GM18526 (cell line): Measurements from ENCODE around the gene RBM41.

Experiments
- POLR2A ChIP-seq: IDR thresholded peaks from 3 replicates; pipeline ENCODE4 v1.6.1; 2011; ENCODE audit not compliant: insufficient read length; ENCODE audit errors: extremely low read depth

Gene RBM41

DNA sequence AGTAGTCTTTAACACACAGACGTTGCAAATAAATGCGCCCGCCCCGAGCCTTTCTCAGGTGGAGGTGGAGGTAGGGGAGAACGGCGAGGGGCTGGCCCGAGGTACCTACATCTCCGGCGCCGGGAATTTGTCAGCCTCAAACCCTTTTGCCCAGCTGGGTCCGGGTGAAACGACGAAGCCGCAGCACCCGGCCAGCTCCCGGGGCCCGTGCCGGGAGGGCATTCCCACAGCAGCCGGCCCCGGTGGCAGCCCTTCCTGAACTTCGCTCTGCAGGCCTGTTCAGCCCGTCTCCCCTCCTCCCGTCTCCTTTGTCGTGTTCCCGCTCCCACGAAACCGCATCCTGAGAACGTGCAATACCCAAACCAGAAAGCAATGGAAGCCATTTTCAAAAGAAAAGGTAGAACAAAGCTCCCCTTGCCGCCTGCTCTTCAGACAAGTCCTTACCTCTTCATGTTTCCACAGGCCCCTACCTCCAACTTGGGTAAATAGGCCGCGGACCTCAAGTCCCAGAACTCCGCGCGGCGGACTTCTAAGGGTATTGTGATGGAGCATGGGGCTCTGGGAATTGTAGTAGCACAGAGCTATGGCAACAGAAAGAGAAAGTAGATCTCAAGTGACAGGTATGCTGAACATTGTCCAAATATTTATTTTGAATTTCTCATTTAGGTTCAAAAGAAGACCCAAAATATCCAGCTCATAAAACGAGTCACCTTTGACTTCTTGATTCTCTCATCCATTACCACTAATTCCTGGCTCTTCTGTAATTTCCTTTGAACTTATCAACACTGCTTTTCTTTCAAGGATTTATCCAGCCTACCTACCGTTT, at the start of gene RBM41:
TSS of gene RBM41 (minus strand) at position 501 of the 826 bp plus-strand sequence. CDS start at position 452, 49 bp downstream.
- no peak for TF ChIP-seq POLR2A

DNA sequence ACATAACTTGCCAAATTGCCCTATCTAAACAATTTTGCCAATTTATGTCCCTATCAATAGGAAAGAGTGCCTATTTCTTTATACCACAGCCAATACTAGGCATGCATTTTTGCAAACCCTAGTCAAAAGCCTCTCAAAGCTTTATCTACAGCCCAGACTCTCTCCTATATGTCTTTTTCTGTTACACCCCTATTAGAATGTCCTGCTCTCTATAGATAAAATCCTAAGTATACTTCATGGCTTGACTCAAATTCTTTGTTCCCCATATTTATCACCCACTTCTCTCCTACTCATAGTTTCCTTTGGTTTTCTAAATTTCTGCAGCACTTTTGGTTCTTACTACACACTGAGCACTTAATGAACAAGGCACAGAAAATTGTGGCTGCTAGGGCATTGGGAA, 49.6 kb upstream of the RBM41 start:
- TF ChIP-seq POLR2A, result no peak

DNA sequence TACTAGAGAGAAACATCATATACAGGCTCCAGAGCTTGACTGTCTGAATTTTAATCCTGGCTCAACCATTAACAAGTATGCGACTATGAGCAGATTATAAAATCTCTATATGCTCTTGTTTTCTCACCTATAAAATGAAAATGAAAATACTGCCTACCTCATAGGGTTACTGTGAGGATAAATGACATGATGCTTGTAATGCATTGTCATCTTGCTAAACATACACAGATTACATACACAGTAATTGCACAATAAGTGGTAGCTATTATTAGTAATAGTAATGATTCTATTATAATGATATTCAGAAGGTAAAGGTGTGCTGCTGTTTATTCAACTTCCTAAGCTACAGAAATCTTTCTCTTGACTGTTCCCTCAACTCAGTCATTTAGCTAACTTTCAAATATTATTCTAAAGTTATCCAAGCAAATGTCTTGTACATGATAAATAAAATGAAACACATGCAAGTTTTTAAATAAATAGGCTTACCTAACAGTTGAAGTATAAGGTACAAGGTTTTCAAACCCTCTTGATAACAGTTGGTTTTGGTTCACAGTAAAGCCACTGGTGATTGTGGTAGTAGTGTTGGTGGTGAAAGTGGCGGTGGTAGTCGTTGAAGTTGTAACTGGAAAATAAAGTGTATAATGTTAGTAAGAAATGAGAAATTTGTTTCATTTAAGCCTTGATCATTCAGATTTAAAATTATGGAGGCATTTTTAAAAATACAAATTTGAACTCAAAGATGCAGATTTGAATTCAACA, 48.7 kb upstream of the RBM41 start:
- TF ChIP-seq POLR2A, result no peak

DNA sequence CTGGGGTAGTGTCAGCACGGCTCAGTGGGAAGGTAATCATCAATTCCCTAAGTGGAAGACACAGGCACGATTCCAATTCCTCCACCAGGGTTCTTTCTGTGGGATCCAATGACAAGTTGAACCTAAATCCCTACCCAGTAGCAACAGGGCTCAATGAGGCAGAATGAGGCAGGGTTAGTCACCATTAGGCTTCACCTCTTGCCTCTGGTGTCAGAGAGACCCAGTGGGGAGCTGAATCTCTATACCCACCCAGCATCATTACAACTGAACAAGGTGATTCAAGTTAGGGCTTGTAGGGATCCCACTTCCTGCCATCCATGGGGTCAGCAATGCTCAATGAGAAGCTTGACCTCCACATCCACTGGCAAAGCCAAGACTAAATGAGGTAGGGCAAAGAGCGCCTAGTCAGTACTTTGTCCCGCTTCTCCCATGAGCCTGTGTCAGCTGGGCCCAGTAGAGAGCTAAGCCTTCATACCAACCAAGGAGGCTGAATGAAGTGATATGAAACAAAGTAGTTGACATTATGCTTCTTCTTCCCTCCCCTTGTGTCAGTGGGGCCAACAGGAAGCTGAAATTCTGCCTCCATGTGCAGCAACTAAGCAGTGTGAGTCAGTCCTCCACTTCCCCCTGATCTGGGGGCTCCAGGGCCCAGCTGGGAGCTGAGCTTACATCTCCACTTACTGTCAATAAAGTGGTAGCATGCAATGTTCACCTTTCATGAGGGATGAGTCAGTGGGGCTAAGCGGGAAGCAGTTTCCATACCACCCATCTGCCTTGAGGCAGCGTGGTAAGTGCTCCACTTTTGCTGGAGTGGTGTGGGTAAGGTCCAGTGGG, 36.4 kb upstream of the RBM41 start:
- TF ChIP-seq POLR2A, result no peak

DNA sequence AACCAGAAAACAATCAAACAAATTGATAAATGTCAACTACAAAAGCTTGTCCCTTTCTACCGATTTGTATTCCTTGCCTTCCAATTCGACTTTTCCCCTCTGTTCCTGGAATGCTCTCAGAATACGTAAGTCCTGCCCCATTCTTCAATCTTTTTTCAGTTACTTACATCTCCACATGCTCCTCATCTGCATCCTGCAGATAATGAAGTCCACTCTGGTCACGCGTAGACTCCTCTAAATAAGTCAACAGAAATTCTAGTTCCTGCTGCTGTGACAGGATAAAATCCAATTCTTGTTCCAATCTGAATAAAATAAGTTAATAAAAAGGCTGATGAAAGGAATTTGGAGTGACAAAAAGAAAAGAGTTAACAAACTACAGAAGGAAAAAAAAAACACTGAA, 34.4 kb upstream of the RBM41 start:
- TF ChIP-seq POLR2A, result no peak

DNA sequence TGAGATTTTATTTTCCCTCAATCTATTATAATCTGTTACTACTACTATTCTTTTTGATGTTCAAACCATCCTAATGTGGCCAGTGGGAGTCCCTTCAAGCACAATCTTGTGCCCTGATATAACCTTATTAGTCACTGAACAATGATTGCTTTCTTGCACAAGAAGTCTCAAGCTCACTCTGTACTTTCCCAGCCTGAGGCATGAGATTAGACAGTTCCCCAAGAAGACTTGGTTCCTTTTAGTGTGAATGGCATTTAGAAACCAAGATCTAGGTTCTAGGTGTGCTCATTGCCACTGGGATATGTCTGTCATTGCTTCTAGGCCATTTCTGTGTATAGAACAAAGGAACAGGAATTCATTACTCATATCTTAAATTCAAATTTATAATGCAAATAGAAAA, 28.0 kb upstream of the RBM41 start:
- TF ChIP-seq POLR2A, result no peak

DNA sequence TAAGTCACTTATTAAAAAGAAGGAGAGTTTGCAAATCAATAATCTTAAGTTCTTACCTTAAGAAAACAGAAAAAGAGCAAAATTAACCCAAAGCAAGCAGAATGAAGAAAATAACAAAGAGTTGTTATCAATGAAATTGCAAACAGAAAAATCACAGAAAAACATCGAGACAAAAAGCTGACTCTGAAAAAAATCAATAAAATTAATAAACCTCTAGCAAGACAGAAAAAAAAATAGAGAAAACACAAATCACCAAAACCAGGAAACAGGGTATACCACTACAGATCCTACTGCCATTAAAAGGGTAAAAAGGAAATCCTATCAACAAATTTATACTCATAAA, 17.3 kb upstream of the RBM41 start:
- TF ChIP-seq POLR2A, result no peak

DNA sequence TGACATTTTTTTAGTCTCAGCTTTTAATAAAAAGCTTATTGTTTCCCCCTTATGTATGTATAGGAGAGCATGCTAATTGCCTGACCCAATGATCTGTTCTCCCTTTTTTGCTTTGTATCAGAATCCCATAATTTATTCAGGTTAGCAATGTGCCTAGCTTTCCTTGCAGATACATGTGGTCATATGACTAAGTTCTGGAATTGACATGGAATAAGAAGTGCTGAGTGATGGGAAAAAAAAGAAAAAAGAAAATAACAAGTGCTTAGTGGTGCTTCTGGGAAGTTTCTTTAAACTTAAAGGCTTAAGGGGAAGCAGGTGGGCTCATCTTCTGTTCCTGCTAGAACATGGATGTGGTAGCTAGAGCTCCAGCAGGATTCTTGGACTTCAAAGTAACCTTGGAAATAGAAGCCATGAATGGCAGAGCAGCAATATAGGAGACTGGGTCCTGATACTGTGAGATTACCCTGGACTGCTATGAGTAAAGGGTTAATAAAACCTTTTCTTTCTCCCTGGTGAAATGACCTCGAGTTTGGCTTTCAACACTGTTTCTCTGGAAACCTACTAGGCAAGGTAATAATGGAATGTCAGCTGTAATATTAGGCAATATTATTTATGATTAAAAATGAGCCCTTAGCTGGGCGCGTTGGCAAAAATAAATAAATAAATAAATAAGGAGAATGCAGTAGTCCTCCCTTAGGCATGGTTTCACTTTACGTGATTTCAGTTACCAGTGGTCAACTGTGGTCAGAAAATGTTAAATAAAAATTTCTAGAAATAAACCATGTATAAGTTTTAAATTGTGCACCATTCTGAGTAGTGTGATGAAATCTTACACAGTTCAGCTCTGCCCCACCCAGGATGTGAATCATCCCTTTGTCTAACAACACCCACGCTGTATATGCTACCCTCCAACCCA, 16.7 kb upstream of the RBM41 start:
- TF ChIP-seq POLR2A, result no peak

DNA sequence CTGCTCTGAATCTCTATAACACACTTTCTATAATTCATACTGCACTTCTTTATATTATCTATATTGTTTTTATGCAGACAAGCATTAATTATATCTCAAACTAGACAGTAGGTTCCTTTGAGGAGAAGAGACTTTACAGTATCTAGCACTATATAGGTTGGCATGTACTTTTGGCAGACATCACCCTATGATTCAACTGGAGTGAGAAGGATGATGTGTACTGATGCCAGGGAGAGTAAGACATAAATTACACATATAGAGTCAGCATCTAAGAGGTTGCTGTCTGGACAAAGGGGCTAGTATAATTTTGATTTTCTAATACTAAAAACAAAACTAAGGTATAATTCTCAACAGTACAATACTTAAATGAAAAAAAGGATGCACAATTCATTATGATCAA, 5.1 kb upstream of the RBM41 start:
- no peak for TF ChIP-seq POLR2A

DNA sequence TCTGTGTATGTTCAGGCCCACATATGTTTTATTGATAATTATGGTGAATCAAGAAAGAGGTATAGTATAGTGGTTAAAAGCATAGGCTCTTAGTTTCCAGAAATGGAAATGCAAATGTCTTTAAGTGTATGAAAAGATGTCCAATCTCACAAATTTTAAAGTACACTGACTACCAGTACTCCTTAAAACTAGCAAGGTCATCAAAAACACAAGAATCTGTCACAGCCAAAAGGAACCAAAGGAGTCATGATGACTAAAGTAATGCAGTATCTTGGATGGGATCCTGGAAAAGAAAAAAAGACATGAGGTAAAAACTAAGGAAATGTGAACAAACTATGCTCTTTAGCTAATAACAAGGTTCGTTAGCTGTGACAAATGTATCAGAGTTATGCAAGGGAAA, 661 bp upstream of the RBM41 start:
- TF ChIP-seq POLR2A, result no peak

DNA sequence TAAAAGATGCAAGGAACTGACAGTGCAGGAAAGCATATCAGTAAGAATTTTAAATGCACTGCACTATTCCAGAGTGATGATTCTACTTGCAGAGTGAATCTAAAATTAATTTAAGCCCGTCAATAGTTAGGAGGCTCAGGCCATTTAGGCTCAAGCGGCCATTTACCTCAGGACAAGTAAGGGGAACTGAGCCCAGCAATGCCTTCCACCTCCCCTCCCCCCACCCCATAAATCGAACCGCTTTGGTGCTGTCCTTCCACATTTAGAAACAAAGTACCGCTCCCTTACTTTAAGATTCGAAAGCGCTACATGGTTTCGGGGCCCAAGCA, 665 bp downstream of the RBM41 start:
- TF ChIP-seq POLR2A, result no peak

DNA sequence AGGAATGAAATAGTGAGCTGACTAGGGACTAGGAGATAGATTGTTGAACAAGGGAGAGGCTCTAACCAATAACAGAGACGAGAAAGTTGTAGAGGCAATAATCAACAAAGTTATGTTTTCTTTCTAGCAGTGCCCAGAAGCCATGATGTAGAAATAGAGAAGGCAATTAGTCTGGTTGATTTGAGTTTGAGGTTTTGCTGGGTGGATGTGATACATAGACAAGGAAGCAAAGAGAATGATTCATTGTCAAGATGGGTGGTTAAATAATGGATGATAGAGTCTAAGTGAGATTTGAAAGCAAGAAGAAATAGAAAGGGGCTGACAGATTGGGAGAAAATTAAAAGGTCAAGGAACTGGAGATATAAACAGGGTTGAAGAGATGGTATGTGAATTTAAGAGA, 11.2 kb downstream of the RBM41 start:
- no peak for TF ChIP-seq POLR2A

DNA sequence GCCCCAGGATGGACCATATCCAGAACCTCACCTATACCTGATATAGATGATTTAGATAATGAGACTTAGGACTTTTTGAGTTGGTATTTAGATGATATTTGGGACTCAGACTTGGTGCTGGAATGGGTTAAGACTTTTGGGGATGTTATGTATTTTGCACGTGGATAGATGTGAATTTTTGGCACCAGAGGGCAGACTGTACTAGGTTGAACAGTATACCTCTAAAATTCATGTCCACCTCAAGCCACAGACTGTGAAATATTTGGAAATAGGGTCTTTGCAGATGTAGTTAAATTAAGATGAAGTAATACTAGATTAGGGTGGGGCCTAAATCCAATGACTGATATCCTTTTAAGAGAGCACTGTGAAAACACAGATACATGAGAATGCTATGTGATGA, 15.6 kb downstream of the RBM41 start:
- TF ChIP-seq POLR2A, result no peak

DNA sequence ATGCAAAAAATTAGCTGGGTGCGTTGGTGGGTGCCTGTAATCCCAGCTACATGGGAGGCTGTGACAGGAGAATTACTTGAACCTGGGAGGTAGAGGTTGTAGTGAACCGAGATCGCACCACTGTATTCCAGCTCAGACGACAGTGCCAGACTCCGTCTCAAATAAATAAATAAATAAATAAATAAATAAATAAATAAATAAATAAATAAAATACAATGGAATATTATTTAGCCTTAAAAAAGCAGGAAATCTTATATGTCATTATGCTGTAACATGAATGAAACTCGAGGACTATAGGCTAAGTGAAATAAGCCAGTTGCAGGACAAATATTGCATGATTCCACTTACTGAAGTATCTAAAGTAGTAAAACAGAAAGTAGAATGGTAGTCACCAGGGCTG, 42.5 kb downstream of the RBM41 start:
- no peak for TF ChIP-seq POLR2A

DNA sequence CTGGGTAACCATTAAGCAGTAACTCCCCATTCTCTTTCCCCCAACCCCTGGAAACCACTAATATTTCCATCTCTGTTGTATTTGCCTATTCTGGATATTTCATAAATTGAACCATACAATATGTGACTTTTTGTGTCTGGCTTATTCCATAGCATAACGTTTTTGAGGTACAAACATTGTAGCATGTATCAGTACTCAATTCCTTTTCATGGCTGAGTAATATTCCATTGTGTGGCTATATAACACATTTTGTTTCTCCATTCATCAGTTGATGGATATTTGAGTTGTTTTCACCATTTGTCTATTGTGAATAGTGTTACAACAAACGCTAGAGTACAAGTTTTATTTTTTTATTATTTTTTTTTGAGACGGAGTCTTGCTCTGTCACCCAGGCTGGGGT, 63.6 kb downstream of the RBM41 start:
- no peak for TF ChIP-seq POLR2A

DNA sequence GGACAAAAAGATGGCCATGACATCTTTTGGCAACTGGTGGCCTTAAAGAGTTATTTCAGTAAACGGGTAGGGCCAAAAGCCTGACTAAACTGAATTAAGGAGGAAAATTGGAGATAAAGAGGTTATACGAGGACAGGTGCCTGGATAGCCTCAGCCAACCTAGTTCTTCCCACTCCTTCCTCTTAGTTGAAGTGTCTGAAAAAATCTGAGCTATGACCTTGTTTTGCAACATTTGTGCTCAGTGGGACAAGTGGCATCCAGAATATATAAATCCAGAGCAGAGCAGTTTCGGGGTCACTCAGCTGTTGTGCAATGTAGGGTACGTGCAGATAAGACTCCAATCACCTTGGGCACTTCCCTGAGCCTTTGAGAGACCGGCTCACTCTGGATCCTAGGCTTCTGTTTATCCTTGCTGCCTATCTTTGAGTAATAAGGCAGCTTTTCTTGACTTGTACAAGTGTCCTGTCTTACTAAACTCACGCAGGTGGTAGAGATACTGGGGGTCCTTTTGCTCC, 68.4 kb downstream of the RBM41 start:
- no peak for TF ChIP-seq POLR2A
